Measurements from ENCODE around the gene ZNF718.
"Not testable (repeated sequence)": the region's sequence is repeated elsewhere in the genome, so short reads cannot be mapped to it uniquely, and the experiment has no call there.

The ZNF718 gene

DNA sequence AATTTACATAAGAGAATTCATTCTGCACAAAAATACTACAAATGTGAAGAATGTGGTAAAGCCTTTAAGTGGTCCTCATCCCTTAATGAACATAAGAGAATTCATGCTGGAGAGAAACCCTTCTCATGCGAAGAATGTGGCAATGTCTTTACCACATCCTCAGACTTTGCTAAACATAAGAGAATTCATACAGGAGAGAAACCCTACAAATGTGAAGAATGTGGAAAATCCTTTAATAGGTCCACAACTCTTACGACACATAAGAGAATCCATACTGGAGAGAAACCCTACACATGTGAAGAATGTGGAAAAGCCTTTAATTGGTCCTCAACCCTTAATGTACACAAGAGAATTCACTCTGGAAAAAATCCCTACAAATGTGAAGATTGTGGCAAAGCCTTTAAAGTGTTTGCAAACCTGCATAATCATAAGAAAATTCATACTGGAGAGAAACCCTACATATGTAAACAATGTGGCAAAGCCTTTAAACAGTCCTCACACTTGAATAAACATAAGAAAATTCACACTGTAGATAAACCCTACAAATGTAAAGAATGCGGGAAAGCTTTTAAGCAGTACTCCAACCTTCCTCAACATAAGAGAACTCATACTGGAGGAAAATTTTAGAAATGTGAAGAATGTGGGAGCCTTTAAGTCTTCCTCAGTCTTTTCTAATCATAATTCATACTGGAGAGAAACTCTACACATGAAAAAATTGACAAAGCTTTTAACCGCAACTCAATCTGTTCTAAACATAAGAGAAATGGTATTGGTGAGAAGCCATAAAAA, 37.4 kb downstream of the ZNF718 start:
- H3K36me3 ChIP-seq (ENCODE audit: insufficient read depth): no peaks in the 10 kb centered on the region

DNA sequence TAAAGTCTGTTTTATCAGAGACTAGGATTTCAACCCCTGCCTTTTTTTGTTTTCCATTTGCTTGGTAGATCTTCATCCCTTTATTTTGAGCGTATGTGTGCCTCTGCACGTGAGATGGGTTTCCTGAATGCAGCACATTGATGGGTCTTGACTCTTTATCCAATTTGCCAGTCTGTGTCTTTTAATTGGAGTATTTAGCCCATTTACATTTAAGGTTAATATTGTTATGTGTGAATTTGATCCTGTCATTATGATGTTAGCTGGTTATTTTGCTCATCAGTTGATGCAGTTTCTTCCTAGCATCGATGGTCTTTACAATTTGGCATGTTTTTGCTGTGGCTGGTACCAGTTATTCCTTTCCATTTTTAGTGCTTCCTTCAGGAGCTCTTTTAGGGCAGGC, 45.3 kb downstream of the ZNF718 start:
- not testable (repeated sequence) for H3K36me3 ChIP-seq (ENCODE audit: insufficient read depth)

More for the DNA sequence above, 37.4 kb downstream of the ZNF718 start:
- Histone ChIP-seq H3K4me3 (IDR thresholded peaks at IDR 0.05; ENCODE audit: insufficient read depth, low read depth, low read length) (no peak overlapping the region), H3K4me1 (ENCODE audit: low read depth, poor library complexity, severe bottlenecking) (no peaks in the 10 kb centered on the region), H3K27ac (no peak overlapping the region), H3K4me2 (no peak overlapping the region), H3K79me2 (ENCODE audit: insufficient read depth, low read depth) (no peaks in the 10 kb centered on the region), H3K9ac (no peak overlapping the region), H2AFZ (ENCODE audit: low read depth) (no peak overlapping the region), H4K20me1 (ENCODE audit: insufficient read depth) (no peaks in the 10 kb centered on the region), H3K27me3 (ENCODE audit: insufficient read depth, low read depth) (no peaks in the 10 kb centered on the region)
- TF ChIP-seq, protein P1, sequence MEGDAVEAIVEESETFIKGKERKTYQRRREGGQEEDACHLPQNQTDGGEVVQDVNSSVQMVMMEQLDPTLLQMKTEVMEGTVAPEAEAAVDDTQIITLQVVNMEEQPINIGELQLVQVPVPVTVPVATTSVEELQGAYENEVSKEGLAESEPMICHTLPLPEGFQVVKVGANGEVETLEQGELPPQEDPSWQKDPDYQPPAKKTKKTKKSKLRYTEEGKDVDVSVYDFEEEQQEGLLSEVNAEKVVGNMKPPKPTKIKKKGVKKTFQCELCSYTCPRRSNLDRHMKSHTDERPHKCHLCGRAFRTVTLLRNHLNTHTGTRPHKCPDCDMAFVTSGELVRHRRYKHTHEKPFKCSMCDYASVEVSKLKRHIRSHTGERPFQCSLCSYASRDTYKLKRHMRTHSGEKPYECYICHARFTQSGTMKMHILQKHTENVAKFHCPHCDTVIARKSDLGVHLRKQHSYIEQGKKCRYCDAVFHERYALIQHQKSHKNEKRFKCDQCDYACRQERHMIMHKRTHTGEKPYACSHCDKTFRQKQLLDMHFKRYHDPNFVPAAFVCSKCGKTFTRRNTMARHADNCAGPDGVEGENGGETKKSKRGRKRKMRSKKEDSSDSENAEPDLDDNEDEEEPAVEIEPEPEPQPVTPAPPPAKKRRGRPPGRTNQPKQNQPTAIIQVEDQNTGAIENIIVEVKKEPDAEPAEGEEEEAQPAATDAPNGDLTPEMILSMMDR (conservative IDR thresholded peaks at IDR 0.05; ENCODE audit: low read depth, low read length): no peak

DNA sequence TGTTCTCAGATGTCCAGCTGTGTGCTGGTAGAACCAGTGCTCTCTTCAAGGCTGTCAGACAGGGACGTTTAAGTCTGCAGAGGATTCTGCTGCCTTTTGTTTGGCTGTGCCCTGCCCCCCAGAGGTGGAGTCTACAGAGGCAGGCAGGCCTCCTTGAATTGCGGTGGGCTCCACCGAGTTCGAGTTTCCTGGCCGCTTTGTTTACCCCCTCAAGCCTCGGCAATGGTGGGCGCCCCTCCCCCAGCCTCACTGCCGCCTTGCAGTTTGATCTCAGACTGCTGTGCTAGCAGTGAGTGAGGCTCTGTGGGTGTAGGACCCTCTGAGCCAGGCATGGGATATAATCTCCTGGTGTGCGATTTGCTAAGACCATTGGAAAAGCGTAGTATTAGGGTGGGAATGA, 47.0 kb downstream of the ZNF718 start:
- H4K20me1 ChIP-seq (ENCODE audit: insufficient read depth); H3K9ac ChIP-seq; H3K27me3 ChIP-seq (ENCODE audit: insufficient read depth, low read depth); H3K4me2 ChIP-seq; H3K4me3 ChIP-seq (IDR thresholded peaks at IDR 0.05; ENCODE audit: insufficient read depth, low read depth, low read length); H2AFZ ChIP-seq (ENCODE audit: low read depth); H3K36me3 ChIP-seq (ENCODE audit: insufficient read depth); H3K27ac ChIP-seq; H3K4me1 ChIP-seq (ENCODE audit: low read depth, poor library complexity, severe bottlenecking); H3K79me2 ChIP-seq (ENCODE audit: insufficient read depth, low read depth): not testable (repeated sequence)

More for the DNA sequence above, 45.3 kb downstream of the ZNF718 start:
- H3K27ac ChIP-seq; H3K4me1 ChIP-seq (ENCODE audit: low read depth, poor library complexity, severe bottlenecking); H3K79me2 ChIP-seq (ENCODE audit: insufficient read depth, low read depth); H4K20me1 ChIP-seq (ENCODE audit: insufficient read depth); H2AFZ ChIP-seq (ENCODE audit: low read depth); H3K4me3 ChIP-seq (IDR thresholded peaks at IDR 0.05; ENCODE audit: insufficient read depth, low read depth, low read length); H3K27me3 ChIP-seq (ENCODE audit: insufficient read depth, low read depth); H3K9ac ChIP-seq; H3K4me2 ChIP-seq: not testable (repeated sequence)

DNA sequence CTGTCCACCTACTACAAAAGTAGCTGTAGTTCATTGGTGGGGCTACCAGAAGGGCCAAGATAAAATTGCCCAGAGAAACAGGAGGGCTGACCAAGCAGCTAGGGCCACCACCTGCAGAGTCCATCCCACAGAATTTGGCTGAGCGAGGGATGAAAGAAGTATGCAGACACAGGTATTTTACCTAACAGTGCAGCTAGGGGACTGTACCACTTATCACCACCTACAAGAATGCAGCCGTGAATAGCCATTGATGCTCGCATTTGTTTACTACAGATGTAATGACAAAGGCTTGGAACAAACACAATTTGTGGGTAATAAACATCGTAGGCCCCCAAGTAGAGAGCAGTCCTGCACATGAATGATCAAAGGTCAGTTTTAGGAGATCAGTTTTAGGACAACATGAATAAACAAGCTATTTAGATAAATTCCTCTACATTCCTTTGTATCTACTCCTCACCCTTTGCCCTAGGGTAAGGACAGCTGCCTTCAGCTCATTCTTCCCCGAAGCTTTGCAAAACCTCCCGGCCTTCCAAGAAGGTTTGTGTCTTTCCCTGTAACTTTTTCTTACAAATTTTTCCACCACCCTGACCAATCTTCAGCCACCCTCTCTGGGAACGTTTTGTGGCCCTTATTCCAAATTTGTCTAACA, 49.5 kb downstream of the ZNF718 start:
- Histone ChIP-seq H3K27ac (no peak overlapping the region), H3K4me3 (IDR thresholded peaks at IDR 0.05; ENCODE audit: insufficient read depth, low read depth, low read length) (no peak overlapping the region), H3K9ac (no peak overlapping the region), H3K27me3 (ENCODE audit: insufficient read depth, low read depth) (no peaks in the 10 kb centered on the region), H4K20me1 (ENCODE audit: insufficient read depth) (no peaks in the 10 kb centered on the region), H3K79me2 (ENCODE audit: insufficient read depth, low read depth) (no peaks in the 10 kb centered on the region), H2AFZ (ENCODE audit: low read depth) (no peak overlapping the region), H3K36me3 (ENCODE audit: insufficient read depth) (no peaks in the 10 kb centered on the region), H3K4me1 (ENCODE audit: low read depth, poor library complexity, severe bottlenecking) (no peaks in the 10 kb centered on the region), H3K4me2 (no peak overlapping the region)
- TF ChIP-seq, protein P1 (conservative IDR thresholded peaks at IDR 0.05; ENCODE audit: low read depth, low read length): no peak

DNA sequence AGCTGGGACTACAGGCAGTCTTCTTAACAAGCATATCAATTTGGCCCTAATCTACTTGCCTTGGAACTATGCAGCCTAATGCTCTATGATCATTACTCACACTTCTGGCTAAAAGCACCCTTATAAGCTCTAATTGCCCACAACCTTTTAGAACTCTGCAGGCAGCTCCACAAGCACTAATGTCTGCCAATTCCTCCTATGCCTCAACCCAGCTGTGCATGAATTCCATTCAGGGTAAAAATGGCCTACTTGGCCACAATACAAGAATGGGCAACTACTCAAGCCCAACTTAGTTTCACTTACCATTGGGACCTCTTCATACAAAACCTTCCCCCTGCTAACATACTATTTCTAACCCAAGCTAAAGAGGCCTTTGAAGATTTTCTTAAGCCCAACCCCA, 51.7 kb downstream of the ZNF718 start:
- H3K27ac ChIP-seq: no peak overlapping the region
- no peaks in the 10 kb centered on the region for H4K20me1 ChIP-seq (ENCODE audit: insufficient read depth)
- H3K4me3 ChIP-seq (IDR thresholded peaks at IDR 0.05; ENCODE audit: insufficient read depth, low read depth, low read length): no peak overlapping the region
- H3K79me2 ChIP-seq (ENCODE audit: insufficient read depth, low read depth): no peaks in the 10 kb centered on the region
- H3K9ac ChIP-seq: no peak overlapping the region
- no peak overlapping the region for H2AFZ ChIP-seq (ENCODE audit: low read depth)
- no peak overlapping the region for H3K4me2 ChIP-seq
- no peaks in the 10 kb centered on the region for H3K27me3 ChIP-seq (ENCODE audit: insufficient read depth, low read depth)
- H3K36me3 ChIP-seq (ENCODE audit: insufficient read depth): no peaks in the 10 kb centered on the region
- H3K4me1 ChIP-seq (ENCODE audit: low read depth, poor library complexity, severe bottlenecking): no peaks in the 10 kb centered on the region
- TF ChIP-seq, protein P1 (conservative IDR thresholded peaks at IDR 0.05; ENCODE audit: low read depth, low read length): no peak
